ENCODE results near the gene TMPRSS3. TPM values are rescaled to one million over a fixed set of nuclear protein-coding genes. Genes with fewer than 3 reads are reported as not detected.

TMPRSS3 gene
- total RNA-seq, 1 donor from 2014 or later, result 14.4 TPM

GRCh38 chr21:42427809-42428419 lies 32.1 kb upstream of the TMPRSS3 start:
- no peak for DNase-seq (ENCODE audit: low spot score, unreplicated experiment)
- Mint-ChIP-seq H3K27ac (no peak overlapping the region), H3K36me3 (ENCODE audit: insufficient read depth) (no peaks in the 10 kb centered on the region), H3K27me3 (peaks cover 38% of the 10 kb centered on the region), H3K9me3 (ENCODE audit: low read depth) (peaks cover 6% of the 10 kb centered on the region), H3K4me3 (ENCODE audit: low read depth) (no peak overlapping the region), H3K4me1 (ENCODE audit: low read depth) (peaks cover 3% of the 10 kb centered on the region)
- TF ChIP-seq CTCF (IDR thresholded peaks at IDR 0.05; ENCODE audit: unreplicated experiment), result no peak

GRCh38 chr21:42426876-42427480 lies 31.1 kb upstream of the TMPRSS3 start:
- Mint-ChIP-seq H3K9me3 (ENCODE audit: low read depth) (no peaks in the 10 kb centered on the region), H3K27me3 (peaks cover 35% of the 10 kb centered on the region)
- TF ChIP-seq CTCF (IDR thresholded peaks at IDR 0.05; ENCODE audit: unreplicated experiment), result no peak

GRCh38 chr21:42426424-42426823 lies 30.6 kb upstream of the TMPRSS3 start:
- Mint-ChIP-seq H3K9me3 (ENCODE audit: low read depth) (no peaks in the 10 kb centered on the region), H3K36me3 (ENCODE audit: insufficient read depth) (no peaks in the 10 kb centered on the region), H3K4me1 (ENCODE audit: low read depth) (peaks cover 3% of the 10 kb centered on the region), H3K27ac (no peak overlapping the region), H3K4me3 (ENCODE audit: low read depth) (no peak overlapping the region), H3K27me3 (peaks cover 33% of the 10 kb centered on the region)
- DNase-seq (ENCODE audit: low spot score, unreplicated experiment), result no peak
- TF ChIP-seq CTCF (IDR thresholded peaks at IDR 0.05; ENCODE audit: unreplicated experiment), result no peak

More at GRCh38 chr21:42426876-42427480, 31.1 kb upstream of the TMPRSS3 start:
- H3K4me1 Mint-ChIP-seq (ENCODE audit: low read depth), result peaks cover 3% of the 10 kb centered on the region
- H3K4me3 Mint-ChIP-seq (ENCODE audit: low read depth), result no peak overlapping the region
- H3K36me3 Mint-ChIP-seq (ENCODE audit: insufficient read depth), result no peaks in the 10 kb centered on the region
- H3K27ac Mint-ChIP-seq, result no peak overlapping the region
- no peak for DNase-seq (ENCODE audit: low spot score, unreplicated experiment)

- H3K27me3 Mint-ChIP-seq, result peaks cover 38% of the 10 kb centered on the region
Measured at GRCh38 chr21:42425591-42425990, 29.7 kb upstream of the TMPRSS3 start.

More at GRCh38 chr21:42425591-42425990, 29.7 kb upstream of the TMPRSS3 start:
- peaks cover 3% of the 10 kb centered on the region for H3K4me1 Mint-ChIP-seq (ENCODE audit: low read depth)
- H3K36me3 Mint-ChIP-seq (ENCODE audit: insufficient read depth), result no peaks in the 10 kb centered on the region
- no peak overlapping the region for H3K27ac Mint-ChIP-seq
- no peak overlapping the region for H3K4me3 Mint-ChIP-seq (ENCODE audit: low read depth)
- DNase-seq (ENCODE audit: low spot score, unreplicated experiment), result no peak
- TF ChIP-seq CTCF (IDR thresholded peaks at IDR 0.05; ENCODE audit: unreplicated experiment), result no peak
- H3K9me3 Mint-ChIP-seq (ENCODE audit: low read depth), result no peaks in the 10 kb centered on the region
